ENCODE data around the gene LAMB4. TPM values are rescaled to one million over a fixed set of nuclear protein-coding genes. Genes with fewer than 3 reads are reported as not detected.

The LAMB4 gene
- total RNA-seq, 1 experiment from 2014 or later, result not detected

DNA sequence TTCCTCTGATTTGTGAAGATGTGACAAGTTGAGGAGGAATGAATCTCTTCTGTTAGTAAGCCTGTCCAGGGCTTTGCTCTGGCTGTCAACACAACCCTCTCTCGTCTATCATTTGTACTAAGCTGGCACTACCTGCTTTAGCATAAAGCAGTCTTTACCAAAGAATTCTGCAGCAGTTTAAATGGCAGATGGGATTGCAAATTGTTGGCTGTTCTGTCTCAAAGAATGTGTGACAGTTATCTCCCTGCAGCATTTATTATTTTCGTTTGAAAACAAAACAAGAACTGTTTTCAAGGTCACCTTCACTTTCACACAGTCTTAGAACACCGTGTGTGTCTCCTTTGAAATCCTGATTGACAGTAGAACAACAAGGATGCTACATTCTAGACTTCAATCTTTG is 122.4 kb downstream of the LAMB4 start:
- in situ Hi-C loops (cut with HindIII; ENCODE audit: low sequenced_read_pairs), result no loop called here
- peak; percentile 16 for DNase-seq (ENCODE audit: low spot score)

DNA sequence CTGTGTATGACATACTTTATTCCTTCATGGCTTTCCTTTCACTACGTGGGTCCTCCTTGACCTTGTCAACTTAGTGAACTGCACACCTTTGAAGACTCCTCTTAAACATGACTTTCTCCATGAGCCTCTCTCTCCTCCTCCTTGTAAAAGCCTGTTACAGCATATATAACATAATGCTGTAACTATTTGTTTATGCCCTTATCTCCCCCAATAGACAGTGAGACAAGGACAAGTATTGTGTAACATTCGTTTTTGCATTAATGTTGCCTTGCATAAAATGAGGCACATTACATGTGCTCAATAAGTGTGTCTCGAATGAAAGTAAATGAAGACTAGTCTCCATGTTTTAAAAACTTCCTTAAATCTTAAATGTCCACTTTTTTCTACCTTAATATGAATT is 122.9 kb downstream of the LAMB4 start:
- in situ Hi-C loops (cut with HindIII; ENCODE audit: low sequenced_read_pairs), result no loop called here
- no peak for DNase-seq (ENCODE audit: low spot score)

- in situ Hi-C loops (cut with HindIII; ENCODE audit: low sequenced_read_pairs), result no loop called here
- peak; percentile 19 for DNase-seq (ENCODE audit: low spot score)
Observed at GRCh38 chr7:108004220-108005142, 125.7 kb downstream of the LAMB4 start.

DNA sequence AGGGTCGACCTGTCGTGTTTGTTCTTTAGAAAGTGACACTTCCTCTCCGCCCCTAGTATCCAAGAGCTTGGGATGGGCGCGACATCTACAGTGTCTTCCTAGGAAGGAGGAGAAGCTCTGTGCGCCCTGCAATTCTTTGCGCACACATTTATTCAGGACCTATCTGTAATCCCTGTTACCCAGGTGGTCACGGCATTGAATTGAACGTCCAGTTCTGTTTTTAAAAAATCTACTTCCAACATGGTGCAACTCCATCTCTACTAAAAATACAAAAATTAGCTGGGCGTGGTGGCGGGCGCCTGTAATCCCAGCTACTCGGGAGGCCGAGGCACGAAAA is 126.6 kb downstream of the LAMB4 start:
- in situ Hi-C loops (cut with HindIII; ENCODE audit: low sequenced_read_pairs), result no loop called here
- DNase-seq (ENCODE audit: low spot score), result peak; percentile 15

DNA sequence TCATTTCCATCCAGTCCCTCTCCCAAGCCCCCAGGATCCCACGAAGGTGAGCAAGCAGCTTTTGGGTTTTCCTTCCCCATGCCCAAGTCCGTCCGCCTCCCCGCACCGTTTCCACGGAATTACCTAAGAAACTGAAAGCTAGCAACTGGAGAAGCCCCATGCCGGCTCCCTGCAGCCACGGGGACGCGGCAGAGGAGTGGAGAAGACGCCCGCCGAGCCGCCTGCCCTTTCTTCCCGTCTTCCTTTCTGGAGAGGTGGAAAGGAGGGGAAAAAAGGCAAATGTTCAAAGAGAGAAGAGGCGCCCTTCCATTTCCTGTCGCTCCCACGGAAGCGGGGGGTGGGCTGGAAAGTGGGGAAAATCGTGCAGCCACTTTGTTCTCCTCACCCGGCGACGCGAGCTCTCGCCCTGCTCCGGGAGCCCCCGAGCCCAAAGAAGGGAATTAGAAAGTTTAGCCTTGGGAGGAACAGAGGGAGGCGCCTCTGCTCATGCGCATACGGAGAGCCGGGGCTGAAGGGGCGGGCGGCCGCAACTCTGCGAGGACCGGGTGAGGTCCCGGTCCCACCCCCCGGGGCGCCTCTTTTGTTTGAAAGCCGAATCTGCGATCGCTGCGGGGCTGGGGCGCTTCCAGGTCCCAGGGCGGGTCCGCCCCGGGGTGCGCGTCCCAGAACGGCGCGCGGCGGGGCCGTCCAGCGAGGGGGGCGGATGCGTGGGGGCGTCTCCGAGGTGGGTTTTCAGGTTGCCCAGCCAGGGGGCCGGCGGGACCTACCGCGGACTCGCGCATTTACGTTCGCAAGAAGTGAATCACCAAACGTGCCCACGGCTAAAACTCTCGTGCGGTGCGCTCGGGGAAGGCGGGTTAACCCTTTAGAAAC is 127.2 kb downstream of the LAMB4 start, which contains the start of gene LAMB1:
LAMB1 (minus strand) TSS at position 436 of the 873 bp plus-strand sequence; CDS start at position 160, 276 bp downstream.
- in situ Hi-C loops (cut with HindIII; ENCODE audit: low sequenced_read_pairs), result no loop called here
- peak; percentile 55 for DNase-seq (ENCODE audit: low spot score)

GRCh38 chr7:108001764-108002725 is 128.1 kb downstream of the LAMB4 start:
- in situ Hi-C loops (cut with HindIII; ENCODE audit: low sequenced_read_pairs), result no loop called here
- DNase-seq (ENCODE audit: low spot score), result peak; percentile 88

GRCh38 chr7:108000875-108001763 is 129.0 kb downstream of the LAMB4 start:
- DNase-seq (ENCODE audit: low spot score), result peak; percentile 74
- in situ Hi-C loops (cut with HindIII; ENCODE audit: low sequenced_read_pairs), result no loop called here

- in situ Hi-C loops (cut with HindIII; ENCODE audit: low sequenced_read_pairs), result no loop called here
- DNase-seq (ENCODE audit: low spot score), result peak; percentile 12
Observed at GRCh38 chr7:107999779-108000560, 130.2 kb downstream of the LAMB4 start.

DNA sequence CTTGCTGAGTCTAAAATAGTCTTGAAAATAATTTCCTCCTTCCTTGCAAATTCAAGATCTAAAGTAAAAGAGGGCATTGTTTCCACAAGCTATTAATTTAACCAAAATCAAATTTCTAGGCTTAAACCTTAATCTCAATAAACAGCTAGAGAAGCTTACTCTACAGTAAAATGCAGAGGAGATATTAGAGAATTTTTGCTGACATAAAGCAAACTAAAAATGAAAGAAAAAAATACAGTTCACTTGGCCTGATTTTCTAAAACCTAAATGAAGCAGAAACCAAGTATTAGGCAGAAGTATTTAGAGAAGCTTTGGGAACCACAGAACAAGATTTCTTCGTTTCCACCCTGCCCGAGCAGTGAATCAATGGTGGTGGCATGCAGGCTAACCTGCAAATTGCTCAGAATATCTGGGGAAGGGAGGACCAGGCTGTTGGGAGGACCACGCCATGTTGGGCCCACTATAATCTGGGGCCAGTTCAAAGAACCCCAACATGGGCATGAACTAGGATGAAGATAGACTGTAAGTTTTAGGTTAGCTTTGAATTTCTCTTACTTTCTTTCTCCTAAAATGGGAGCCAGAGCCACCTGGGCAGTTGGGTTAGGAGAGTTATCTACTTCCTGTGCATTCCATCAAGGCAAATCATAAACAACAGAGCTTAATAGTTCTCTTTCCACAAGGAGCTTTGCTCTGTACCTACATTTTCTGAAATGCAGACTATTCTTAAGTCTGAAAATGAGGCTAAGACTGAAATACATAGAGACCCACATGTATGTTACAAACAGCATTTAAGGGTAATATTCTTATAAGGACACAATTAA is 131.3 kb downstream of the LAMB4 start:
- peak; percentile 21 for DNase-seq (ENCODE audit: low spot score)
- in situ Hi-C loops (cut with HindIII; ENCODE audit: low sequenced_read_pairs), result no loop called here

DNA sequence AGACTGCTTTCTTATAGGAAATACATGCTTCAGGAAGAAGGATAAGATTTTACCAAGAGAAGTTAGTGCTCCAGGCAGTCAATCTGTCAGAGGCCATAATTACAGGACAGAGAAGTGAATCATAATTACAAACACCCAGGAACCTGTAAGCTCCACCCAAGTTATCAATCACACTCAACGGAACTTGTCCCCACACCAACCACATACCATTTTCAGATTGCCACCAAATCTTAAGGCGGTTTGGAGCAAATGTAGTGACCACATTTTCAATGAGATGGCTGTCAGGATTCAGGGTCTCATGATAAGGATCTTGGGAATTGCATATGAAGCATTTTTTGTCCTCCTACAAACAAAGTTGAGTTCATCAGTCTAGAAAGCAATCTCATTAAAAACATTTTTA is 132.0 kb downstream of the LAMB4 start:
- in situ Hi-C loops (cut with HindIII; ENCODE audit: low sequenced_read_pairs), result no loop called here
- no peak for DNase-seq (ENCODE audit: low spot score)

DNA sequence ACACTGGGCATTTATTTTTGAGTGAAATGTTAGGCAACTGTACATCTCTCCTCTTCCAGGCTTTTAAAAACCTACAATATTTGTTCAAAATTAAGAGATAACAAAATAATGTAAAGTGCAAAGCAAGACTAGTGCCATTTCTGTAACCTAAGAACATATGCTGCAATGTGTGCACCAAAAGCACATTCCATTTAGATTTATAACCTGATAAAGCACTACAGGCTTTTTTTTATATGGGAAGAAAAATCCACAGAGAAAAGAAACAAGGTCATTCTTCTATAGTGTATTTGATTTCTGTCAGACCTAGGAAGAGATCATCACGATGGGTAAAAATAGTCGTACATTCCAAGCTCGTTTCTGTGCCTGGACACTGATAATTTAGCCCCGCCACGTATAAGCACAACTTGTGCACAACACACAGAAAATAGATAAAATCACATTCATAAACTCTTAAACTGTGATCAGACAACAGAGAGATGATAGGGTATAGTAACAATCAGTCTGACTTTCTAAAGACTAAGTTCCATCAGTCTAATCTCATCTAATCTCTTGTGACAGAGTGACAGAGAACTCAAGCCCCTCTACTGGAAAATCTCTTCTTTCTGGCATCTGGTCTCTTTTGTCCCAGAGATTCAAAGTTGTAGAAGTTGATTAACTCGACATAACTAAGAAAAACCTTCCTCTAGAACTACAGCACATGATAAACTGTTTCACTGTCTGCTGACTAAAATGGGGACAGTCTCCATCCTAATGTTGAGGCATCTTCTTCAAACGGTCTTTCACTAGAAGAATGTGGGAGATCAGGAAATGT is 133.9 kb downstream of the LAMB4 start:
- DNase-seq (ENCODE audit: low spot score), result no peak
- in situ Hi-C loops (cut with HindIII; ENCODE audit: low sequenced_read_pairs), result no loop called here

DNA sequence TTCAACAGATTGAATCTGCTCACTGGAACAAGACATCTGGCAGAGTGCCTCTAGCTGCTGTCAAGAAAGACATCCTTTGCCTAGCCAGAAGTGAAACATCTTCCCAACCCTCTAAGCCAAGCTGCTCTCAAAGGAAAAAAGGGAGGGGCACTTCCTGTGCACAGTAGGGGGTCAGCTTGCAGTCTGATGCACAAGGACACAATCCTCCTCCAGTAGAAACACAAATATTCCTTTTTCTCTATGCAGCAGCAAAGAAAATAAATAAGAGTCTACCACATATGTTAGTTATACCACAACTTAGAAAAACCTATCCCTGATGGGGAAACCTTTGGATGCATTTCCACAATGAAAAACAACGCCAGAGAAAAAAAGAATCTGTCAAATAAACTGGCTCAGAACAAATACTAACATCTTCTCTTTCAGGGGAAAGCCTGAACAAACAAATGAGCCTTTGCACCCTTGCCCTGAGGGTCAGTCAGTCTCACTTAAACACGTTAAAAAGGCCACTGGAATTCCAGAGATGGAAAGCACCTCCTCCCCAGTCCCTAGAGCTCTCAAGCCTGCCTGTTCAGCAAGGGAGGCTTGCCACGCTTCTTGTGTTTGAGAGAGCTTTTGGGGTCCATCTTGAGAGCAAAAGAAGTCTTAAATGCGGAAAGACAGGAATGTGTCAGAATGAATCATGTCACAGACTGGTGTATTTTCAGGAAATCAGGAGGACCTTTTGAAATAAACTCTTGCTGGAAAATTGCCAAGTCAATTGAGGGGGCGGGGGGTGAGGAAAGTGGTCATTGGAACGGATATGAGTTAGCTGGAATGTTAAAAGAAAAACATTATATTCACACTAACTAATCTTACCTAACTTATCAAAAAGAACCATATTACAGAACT is 134.7 kb downstream of the LAMB4 start:
- peak; percentile 18 for DNase-seq (ENCODE audit: low spot score)
- in situ Hi-C loops (cut with HindIII; ENCODE audit: low sequenced_read_pairs), result no loop called here

GRCh38 chr7:107994421-107995030 is 135.6 kb downstream of the LAMB4 start:
- in situ Hi-C loops (cut with HindIII; ENCODE audit: low sequenced_read_pairs), result no loop called here
- no peak for DNase-seq (ENCODE audit: low spot score)

DNA sequence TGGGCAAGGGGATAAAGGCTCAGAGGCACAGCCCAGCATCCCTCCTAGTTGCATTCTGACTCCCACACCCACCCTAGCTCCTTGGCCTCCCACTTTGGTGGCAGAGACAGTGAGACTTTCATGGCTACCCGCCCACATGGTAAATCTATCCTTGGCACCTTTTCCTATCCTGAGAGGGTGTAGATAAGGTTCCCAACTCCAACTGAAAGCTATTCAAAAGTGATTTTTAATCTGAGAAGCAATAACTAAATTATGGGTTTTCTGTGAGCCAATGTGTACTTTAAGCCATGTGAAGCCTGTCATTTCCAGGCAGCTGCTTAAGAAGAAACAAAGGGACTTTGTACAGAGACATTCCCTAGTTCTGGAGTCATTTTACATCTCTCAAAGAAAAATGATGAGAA is 136.3 kb downstream of the LAMB4 start:
- in situ Hi-C loops (cut with HindIII; ENCODE audit: low sequenced_read_pairs), result no loop called here
- no peak for DNase-seq (ENCODE audit: low spot score)

Data from G401 (cell line).